AG08395 (cell line): ENCODE results near the gene GLCE.
"Not testable (repeated sequence)": the region's sequence is repeated elsewhere in the genome, so short reads cannot be mapped to it uniquely, and the experiment has no call there.

Source experiments
- DNase-seq: peaks from one replicate; pipeline ENCODE4 v3.0.0; 2012; ENCODE audit warnings: mixed read lengths, low spot score

Gene GLCE

DNA sequence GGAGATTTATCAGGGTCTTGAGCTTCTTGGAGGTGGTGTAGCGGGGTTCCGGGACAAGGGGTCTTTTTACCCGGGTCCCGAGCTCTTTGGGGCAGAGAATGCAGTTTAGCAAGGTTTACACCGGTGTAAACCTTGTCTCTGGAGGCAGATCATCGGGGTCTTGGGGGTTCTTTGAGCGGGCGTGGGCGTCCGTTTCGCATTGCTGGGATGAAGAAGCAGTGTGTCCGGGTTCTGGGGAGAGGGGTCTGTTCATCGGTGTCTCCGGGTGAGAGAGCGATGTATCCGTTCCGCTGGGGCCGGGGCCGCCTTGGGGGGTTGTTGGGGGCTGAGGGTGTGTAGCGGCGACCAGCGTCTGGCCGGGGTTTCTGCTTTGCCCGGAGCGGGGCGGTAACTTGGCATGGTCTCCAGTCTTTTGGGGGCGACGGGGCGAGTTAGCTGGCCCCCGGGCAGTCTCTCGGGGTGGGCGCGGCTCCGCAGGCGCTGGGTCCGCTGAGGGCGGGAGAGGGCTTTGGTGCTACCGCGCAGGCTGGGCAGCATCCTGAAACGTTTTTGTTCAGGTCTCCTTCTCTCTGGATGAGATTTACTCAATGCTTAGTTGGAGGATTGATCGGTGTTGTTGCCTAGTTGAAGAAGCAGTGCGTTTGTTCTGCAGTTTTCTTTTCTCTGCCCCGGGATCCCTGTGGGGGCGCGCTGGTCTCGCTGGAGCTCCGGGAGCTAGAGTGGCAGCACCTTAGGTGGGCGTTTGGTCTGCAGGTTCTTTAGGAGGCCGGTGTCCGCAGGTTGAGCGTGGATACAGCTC is 843 bp downstream of the GLCE start:
- peak; percentile 26 for DNase-seq

DNA sequence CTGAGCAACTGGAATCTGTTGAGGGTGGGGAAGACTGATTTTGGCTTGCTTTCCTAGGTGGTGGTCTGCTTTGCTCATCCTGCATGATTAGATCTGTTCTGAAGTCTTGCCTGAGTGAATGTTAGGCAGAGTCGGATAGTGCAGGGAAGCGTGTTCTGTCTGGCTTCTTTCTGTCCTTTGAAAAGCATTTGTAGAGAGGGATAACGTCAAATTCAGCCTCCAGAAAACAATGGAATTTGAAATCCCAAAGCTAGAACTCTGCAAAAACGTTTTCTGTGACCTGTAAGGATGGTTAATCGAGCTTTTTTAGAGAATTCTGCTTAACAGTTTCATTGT is 1.4 kb downstream of the GLCE start:
- no peak for DNase-seq

DNA sequence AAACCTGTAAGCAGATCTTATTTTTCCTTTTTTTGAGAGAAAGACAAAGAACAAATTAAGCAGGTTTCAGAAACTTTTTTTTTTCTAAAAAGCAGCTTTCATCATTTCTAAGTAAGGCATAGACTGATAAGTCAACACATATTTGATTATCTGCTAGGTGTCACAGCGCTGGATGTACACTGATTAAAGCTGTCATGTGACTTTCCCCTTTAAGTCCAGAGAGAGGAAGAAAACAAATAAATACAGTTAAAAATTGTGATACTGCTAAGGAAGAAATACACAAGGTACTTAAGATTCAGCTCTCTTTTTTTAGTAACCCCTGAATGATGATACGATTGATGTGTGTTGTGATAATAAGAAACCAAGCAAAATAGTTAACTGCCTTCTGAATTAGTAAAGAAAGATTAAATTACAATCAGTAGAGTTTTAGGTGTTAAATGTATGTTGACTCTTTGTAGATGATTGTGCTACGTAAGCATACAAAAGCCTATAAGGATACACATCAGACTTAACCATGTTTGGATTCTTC is 2.8 kb downstream of the GLCE start:
- no peak for DNase-seq

DNA sequence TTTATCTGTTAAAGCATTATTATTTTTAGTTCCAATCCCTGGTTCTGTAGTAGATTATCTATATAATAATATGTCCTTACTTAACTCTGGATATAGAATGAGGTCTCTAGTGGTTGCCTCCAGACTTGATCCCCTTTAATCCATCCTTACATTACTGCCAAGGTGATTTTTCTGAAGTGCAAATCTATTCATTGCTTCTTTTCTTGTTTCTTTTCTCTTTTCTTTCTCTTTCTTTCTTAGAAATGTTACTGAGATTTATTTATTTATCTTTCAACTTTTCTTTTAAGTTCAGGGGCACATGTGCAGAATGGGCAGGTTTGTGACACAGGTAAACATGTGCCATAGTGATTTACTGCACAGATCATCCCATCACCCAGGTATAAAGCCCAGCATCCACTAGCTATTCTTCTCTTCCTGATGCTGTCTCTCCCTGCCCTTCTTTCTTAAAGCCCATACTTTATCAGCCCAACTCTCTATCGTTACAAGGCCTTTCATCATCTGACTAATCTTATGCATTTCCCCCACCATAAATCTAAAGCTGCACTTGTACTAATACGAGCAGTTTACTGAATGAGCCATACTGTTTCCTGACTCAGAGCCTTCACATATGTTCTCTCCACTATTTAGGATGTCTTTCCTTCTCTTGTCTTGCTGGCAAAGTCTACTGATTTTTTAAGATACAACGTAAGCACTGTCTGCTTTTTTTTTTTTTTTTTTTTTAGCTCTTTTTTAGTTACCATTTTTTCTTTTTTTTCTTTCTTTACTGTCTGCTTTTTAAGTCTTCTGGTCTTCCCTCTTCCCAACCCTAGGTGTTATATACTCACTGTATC is 4.6 kb downstream of the GLCE start:
- no peak for DNase-seq

DNA sequence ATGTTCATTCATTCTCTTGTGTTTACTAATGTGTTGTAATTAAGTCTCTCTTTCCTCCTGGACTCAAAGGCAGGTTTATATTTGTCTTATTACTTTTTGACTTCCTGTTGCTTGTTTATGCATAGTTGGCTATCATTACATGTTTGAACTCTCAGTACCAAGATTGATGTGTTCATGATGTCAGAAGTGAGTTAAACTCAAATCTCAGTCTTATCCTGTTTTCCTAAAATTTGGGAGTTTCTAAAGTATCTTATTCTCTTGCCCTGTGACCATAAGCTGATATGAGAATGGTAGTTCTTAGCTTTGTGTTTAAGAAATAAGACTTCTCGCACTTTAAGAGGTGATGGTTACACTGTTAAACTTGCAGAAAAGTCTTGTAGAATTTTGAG is 5.2 kb downstream of the GLCE start:
- DNase-seq: no peak

DNA sequence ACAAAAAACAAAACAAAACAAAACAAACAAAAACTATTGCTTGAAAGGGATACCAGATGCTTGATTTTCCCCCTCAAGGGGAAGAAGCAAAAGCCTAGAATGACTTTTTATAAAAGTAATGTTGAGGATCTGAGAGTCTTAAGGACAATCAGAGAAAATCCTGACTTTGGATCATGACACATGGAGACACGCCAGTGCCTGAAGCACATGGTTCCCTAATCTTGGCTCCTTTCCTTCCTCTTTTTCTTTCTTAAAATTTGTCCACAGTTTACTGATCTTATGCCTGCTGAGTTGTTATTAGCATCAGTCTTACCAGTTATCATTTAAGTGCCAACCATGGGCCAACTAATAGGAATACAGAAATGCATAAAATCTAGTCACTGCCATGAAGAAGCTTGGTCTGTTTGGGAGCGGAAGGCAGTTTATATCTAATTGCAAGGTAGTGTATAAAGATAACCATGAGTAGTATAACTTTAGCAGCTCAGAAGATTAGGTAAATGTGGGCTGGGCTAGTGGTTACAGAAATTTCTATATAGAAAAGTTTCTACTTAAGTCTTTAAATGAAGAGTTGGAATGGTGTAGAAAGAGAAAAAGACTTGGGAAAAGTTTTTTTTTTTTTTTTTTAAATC is 6.9 kb downstream of the GLCE start:
- no peak for DNase-seq

DNA sequence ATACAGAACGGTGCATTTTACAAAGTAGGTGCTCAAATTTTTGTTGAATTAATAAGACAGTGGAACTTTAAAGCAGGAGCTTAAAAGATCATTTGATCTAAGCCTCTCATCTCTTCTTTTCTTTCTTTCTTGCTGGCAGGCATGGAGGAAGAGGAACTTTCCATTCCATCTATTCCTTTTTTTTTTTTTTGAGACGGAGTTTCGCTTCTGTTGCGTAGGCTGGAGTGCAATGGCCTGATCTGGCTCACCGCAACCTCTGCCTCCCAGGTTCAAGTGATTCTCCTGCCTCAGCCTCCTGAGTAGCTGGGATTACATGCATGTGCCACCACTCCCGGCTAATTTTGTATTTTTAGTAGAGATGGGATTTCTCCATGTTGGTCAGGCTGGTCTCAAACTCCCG is 7.9 kb downstream of the GLCE start:
- not testable (repeated sequence) for DNase-seq

DNA sequence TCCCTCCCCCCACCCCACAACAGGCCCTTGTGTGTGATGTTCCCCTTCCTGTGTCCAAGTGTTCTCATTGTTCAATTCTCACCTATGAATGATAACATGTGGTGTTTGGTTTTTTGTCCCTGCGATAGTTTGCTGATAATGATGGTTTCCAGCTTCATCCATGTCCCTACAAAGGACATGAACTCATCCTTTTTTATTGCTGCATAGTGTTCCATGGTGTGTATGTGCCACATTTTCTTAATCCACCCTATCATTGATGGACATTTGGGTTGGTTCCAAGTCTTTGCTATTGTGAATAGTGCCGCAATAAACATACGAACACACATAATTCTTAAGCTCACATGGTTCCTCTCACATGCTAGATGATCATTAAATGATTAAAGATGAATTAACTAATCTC is 9.1 kb downstream of the GLCE start:
- not testable (repeated sequence) for DNase-seq

DNA sequence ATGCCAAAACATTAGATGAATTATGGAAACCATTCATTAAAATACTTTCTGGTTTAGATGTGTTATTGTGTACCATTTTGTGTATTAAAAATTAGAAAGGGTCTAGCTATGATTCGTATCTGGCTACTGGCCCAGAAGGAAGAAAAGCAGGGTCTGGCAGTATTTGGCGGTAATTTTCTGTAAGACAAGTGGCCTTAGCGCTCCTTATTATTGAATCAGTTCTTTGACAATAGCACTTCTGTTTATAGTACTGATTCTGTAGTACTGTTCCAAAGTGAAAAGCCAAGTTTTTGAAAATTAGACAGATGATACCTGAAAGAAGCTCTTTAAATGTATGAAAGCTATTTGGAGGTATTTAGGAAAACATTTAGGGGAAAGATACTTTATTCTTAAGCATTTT is 10.2 kb downstream of the GLCE start:
- no peak for DNase-seq

DNA sequence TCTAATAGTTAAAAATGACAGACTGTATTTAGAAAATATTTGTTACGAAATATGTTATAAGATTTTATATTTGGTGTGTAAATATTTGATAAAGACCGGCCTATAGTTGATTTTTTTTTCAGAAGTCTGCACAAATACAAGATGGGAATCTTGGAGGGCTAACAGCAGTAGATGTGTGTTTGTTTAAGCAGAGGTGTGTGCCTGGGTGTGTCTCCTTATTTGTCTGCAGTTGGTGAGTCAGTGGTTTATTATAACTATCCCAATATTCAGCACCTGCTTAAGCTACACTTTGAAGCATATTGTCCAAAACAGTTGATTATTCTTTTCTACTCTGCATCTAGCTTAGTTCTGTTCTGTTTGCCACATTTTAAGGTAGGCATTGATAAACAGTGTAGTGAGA is 12.4 kb downstream of the GLCE start:
- DNase-seq: no peak

DNA sequence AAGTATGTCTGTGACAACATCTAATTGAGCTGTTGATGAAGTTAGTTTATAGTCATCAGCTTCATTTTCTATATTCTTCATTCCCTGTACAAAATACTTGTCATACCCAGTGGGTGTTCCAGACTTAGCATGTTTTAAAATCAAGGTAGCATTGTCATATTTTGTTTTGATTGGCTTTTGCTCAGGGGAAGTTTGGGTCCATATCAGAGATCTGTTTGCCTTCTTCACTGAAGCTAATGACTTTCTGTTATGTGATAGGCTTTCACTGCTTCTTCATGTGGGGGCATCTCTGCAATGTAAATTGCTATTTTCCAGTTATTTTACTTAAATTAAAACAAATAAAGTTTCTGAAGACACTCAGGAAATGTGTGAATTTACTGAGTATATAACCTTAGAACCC is 15.1 kb downstream of the GLCE start:
- no peak for DNase-seq

DNA sequence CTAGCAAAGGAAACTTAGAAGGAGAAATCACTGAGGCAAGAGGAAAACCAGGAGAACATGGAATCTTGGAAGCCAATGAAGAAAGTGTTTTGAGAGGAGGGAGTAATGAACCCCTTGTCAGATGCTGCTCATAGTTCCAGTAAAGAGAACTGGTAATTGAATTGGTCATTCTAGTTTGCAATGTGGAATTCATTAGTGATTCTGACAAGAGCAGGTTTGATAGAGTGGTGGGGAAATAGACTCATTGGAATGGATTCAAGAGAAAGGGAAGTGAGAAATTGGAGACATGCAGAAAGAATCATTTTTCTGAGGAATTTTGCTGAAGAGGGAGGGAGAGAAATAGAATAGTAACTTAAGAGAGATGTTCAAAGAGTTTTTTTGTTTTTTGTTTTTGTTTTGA is 21.0 kb downstream of the GLCE start:
- peak; percentile 7 for DNase-seq

DNA sequence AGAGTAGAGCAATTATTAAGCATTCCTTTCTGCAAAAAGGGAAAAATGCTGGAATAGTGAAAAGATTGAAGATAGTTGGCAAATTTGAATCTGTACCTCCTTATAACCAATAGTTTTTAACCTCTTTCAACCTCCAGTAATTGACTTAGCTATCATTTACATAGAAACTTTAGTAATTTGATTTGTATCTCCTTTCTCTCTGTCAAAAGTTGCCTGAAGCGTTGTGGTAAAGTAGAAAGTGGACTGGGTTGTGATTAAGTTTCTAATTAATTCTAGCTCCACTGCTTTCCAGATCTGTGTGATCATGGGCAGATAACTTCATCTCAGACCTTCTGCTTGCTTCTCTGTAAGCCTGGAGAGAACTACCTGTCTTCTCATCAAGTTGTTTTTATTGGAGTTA is 24.8 kb downstream of the GLCE start:
- DNase-seq: no peak

DNA sequence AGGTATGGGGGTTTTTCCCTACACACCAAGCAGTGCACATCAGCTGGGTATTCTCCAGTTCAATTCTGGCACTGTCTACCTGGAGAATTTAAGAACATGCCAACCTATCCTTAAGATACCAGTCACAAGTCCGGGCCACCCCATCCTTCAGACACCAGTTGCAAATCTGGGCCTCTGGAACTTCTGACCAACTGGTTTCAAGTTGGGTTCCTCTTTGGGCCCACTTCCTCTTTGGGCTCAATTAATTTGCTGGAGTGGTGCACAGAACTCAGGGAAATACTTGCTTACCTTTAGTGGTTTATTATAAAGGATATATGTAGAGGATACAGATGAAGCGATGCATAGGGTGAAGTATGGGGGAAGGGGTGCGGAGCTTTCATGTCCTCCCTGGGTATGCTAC is 25.3 kb downstream of the GLCE start:
- DNase-seq: no peak

DNA sequence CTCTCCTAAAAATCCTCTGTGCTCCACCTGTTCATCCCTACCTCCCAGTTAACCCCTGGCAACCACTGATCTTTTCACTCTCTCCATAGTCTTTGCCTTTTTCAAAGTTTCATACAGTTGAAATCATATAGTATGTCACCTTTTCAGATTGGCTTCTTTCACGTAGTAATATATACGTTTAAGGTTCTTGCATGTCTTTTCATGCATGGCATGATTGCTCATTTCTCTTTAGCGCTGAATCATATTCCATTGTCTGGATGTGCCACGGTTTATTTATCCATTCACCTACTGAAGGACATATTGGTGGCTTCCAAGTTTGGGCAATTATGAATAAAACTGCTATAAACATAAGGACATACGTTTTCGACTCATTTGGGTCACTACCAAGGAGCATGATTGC is 28.7 kb downstream of the GLCE start:
- DNase-seq: no peak

DNA sequence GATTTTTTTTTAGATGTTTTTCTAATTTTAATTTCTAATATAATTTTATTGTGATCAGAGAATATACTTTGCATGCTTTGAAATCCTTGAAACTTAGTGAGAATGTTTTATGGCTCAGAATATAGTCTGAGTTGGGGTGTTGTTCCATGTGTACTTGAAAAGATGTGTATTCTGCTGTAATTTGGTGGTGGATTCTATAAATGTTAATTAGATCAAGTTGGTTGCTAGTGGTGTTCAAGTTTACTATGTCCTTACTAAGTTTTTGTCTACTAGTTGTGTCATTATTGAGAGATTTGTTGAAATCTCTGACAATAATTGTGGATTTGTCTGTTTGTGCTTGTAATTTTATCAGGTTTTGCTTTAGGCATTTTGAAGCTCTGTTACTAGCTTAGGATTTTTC is 29.7 kb downstream of the GLCE start:
- no peak for DNase-seq

DNA sequence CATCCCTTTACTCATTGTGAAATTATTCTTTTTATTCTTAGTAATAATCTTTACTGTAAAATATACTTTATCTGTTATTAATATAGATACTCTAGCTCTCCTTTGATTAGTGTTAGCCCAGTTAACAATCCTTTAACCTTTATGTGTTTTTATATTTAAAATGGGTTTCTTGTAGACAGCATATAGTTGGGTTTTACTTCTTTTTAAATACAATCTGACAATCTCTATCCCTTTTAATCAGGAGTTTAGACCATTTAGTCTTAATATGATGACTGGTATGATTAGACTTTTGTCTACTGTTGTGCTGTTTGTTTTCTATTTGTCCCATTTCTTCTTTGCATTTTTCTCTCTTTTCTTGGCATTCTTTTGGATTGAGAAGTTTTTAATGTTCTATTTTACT is 30.1 kb downstream of the GLCE start:
- no peak for DNase-seq

DNA sequence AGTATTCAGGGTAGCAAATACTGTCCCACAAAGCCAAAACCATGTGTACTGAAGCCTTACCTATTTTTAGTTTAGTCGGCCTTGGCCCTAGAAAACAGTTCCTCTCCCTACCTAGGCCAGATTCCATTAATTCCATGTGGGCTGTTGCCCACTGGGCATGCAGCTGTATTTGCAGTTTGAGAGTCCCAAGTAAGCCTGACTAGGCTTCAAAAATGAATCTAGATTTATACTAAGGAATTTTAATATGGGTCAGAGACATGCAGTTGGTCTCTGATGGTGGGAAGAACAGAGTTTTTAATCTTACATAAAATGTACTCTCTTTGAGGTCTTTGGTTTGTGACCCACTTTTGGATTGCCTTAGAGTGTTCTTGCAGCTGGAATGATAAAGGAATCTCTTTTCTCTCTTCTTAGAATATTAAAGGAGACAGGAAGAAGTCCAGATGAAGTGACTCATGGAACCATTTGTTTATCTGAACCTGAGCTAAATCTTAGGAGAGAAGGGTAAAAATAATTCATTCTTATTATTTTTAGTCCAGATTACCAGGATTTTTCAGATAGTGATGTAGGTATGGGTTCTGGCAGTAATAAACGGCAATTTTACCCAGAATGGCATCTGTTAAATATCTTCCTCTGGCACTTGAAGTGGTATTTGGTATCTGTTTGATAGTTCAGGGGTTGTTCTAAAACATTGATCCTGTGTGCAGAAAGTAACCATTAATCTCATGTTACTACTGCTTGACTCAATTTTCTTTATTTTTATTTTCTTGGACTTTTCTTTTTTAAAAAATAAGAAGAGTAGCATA is 33.8 kb downstream of the GLCE start:
- peak; percentile 17 for DNase-seq

DNA sequence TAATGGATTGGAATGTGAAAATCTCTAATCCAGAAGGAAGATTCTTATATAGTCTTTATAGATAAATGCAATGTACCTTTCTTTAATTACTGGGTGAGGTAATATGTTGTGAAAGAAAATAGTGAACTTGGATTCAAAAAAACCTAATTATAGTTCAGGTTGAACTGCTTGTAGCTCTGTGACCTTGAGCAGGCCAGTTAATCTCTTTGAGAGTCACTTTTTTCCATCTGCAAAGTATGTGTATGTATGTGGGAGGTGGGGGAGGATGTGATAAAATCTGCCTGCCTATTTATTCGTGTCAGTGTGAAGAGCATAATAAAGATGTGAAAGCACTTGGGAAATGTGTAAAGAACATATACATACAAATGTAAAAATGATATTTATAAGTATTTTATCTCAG is 34.4 kb downstream of the GLCE start:
- no peak for DNase-seq

DNA sequence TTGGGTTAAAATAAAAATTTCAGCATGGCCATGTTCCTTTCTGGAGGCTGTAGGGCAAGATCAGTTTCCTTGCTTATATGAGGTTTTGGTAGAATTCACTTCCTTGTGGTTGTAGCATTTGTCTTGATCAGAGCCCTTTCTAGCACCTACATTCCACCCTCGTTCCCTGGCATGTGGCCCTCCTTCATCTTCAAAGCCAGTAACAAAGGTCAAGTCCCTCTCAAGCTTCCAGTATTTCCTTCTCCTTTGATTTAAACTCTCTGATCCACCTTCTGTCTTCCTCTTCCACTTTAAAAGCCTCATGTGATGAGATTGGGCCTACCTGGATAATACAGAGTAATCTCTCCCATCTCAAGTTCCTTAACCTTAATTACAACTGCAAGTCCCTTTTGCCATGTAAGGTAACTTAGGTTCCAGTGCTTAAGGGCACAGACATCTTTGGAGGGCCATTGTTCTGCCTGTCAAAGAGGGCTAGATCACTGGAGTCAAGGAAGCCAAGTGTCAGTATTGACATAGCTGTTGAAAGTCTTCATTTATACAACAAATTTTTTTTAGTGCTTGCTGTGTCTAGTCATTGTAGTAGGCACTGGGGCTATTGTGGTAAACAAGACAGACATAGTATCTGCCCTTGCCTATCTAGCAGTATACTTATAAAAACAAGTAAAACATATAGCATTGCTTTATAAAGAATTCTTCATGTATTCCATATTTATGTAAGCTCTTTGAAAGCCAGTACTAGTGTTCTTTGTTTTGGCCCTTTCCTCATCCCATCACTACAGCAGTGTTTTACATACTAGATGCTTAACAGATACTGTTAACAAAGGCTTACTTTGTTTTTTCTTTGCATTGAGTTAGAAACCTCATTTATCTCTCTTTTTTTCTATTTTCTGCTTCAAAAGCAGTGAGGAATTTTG is 40.7 kb downstream of the GLCE start:
- no peak for DNase-seq

DNA sequence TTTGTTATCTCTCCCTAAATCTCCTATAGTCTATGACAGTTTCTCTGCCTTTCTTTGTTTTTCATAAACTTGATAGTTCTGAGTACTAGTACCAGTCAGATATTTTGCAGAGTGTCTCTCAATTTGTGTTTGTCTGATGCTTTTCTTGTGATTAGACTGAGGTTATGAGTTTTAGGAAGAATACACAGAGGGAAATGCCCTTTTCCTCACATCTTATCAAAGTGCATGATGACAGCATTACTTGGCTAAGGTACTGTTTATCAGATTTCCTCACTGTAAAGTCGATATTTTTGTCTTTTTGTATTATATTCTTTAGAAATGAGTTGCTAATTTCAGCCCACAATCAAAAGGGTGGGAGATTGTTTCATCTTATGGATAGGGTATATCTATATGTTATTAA is 45.6 kb downstream of the GLCE start:
- no peak for DNase-seq
